Endothelial cell (in vitro differentiated cells): ENCODE results near the gene ETV1. TPM values are rescaled to one million over a fixed set of nuclear protein-coding genes. Genes with fewer than 3 reads are reported as not detected.

Source experiments
- DNase-seq: peaks from one replicate; pipeline ENCODE4 v3.0.0; 2021; ENCODE audit warnings: low spot score
- H3K27ac Mint-ChIP-seq: one replicate; pipeline ENCODE4 v1.8.0; 2021; ENCODE audit warnings: mixed read lengths, inconsistent platforms; ENCODE audit not compliant: unreplicated experiment
- H3K27me3 Mint-ChIP-seq: one replicate; pipeline ENCODE4 v1.8.0; 2021; ENCODE audit warnings: mild to moderate bottlenecking, moderate library complexity, mixed read lengths, inconsistent platforms; ENCODE audit not compliant: unreplicated experiment
- H3K36me3 Mint-ChIP-seq: one replicate; pipeline ENCODE4 v1.8.0; 2021; ENCODE audit warnings: mild to moderate bottlenecking, low read depth, mixed read lengths, inconsistent platforms; ENCODE audit not compliant: unreplicated experiment
- H3K4me1 Mint-ChIP-seq: one replicate; pipeline ENCODE4 v1.8.0; 2021; ENCODE audit warnings: mild to moderate bottlenecking, mixed read lengths, inconsistent platforms; ENCODE audit not compliant: unreplicated experiment
- H3K4me3 Mint-ChIP-seq: one replicate; pipeline ENCODE4 v1.8.0; 2021; ENCODE audit warnings: mild to moderate bottlenecking, mixed read lengths, inconsistent platforms; ENCODE audit not compliant: unreplicated experiment
- H3K9me3 Mint-ChIP-seq: one replicate; pipeline ENCODE4 v1.8.0; 2021; ENCODE audit warnings: mixed read lengths, inconsistent platforms; ENCODE audit not compliant: unreplicated experiment
- CTCF ChIP-seq: fragments of 200-600 bp; sonication (generic); IDR thresholded peaks from one replicate; pipeline ENCODE4 v1.5.0; 2021; ENCODE audit warnings: antibody characterized with exemption; ENCODE audit not compliant: unreplicated experiment
- total RNA-seq: library from RNA; stranded (reverse); fragmentation: NEBNext Ultra II Directional; extraction: Animal tissue kit (Norgen Biotek cat#: 25700); gene quantifications from one replicate; pipeline ENCODE4 v1.2.1, GENCODE V29; 2021; ENCODE audit not compliant: unreplicated experiment

The ETV1 gene
- total RNA-seq, 1 donor from 2014 or later = 18.2 TPM

GRCh38 chr7:13946181-13946580 is 43.3 kb downstream of the ETV1 start:
- H3K9me3 Mint-ChIP-seq = no peaks in the 10 kb centered on the region
- DNase-seq = no peak
- H3K4me3 Mint-ChIP-seq = no peak overlapping the region
- H3K27ac Mint-ChIP-seq = no peak overlapping the region
- no peaks in the 10 kb centered on the region for H3K27me3 Mint-ChIP-seq
- no peaks in the 10 kb centered on the region for H3K36me3 Mint-ChIP-seq
- H3K4me1 Mint-ChIP-seq = no peaks in the 10 kb centered on the region
- TF ChIP-seq CTCF = no peak

GRCh38 chr7:13945670-13946069 is 43.8 kb downstream of the ETV1 start:
- Mint-ChIP-seq H3K4me3 (no peak overlapping the region), H3K4me1 (no peaks in the 10 kb centered on the region), H3K27me3 (no peaks in the 10 kb centered on the region), H3K9me3 (no peaks in the 10 kb centered on the region), H3K36me3 (no peaks in the 10 kb centered on the region), H3K27ac (no peak overlapping the region)
- TF ChIP-seq CTCF = no peak
- DNase-seq = no peak

- no peaks in the 10 kb centered on the region for H3K9me3 Mint-ChIP-seq
- H3K36me3 Mint-ChIP-seq = peaks cover 7% of the 10 kb centered on the region
- H3K4me3 Mint-ChIP-seq = no peak overlapping the region
- no peak for DNase-seq
- H3K4me1 Mint-ChIP-seq = no peaks in the 10 kb centered on the region
- no peak for TF ChIP-seq CTCF
- H3K27me3 Mint-ChIP-seq = no peaks in the 10 kb centered on the region
- H3K27ac Mint-ChIP-seq = no peak overlapping the region
Measured at GRCh38 chr7:13933536-13933935, 55.9 kb downstream of the ETV1 start.

- Mint-ChIP-seq H3K36me3 (peaks cover 7% of the 10 kb centered on the region), H3K27me3 (no peaks in the 10 kb centered on the region), H3K4me3 (no peak overlapping the region), H3K27ac (no peak overlapping the region), H3K4me1 (no peaks in the 10 kb centered on the region), H3K9me3 (no peaks in the 10 kb centered on the region)
- DNase-seq = no peak
- no peak for TF ChIP-seq CTCF
Measured at GRCh38 chr7:13933091-13933490, 56.4 kb downstream of the ETV1 start.

- H3K4me3 Mint-ChIP-seq = no peak overlapping the region
- peaks cover 7% of the 10 kb centered on the region for H3K36me3 Mint-ChIP-seq
- H3K27me3 Mint-ChIP-seq = no peaks in the 10 kb centered on the region
- no peaks in the 10 kb centered on the region for H3K9me3 Mint-ChIP-seq
- no peak for TF ChIP-seq CTCF
- DNase-seq = no peak
- H3K27ac Mint-ChIP-seq = no peak overlapping the region
- H3K4me1 Mint-ChIP-seq = no peaks in the 10 kb centered on the region
Measured at GRCh38 chr7:13932131-13932530, 57.3 kb downstream of the ETV1 start.
